Measurements from ENCODE around the gene ARL5A.

DNA sequence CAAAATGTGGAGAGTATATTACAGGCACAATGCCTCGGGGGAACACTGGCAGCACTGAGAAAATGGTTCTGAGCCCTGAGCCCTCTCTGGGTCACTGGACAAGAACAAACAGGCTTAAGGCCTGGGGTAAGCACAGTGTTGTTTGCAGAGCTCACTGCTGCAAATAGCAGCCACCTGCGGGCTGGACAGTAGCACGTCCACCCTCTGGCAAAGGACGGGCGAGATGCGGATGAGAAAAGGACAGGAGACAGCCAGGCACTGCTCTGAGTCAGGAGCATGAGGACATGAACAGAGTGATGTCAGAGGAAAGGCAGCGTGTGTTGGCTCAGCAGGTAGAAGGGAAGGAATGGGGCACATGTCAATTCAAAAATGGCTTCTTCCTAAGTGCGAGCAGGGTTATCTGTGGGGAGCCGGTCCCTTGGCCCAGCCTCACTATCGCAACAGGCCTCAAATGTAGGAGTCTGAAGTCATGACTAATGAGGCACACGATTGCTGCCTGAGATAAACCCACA, 68.0 kb downstream of the ARL5A start:
- TF ChIP-seq TAF1 (IDR thresholded peaks at IDR 0.05; ENCODE audit: borderline replicate concordance, insufficient read depth, low read length) (no peak), REST (IDR thresholded peaks at IDR 0.05; ENCODE audit: insufficient read depth in 1 of 2, low read depth in 2 of 2, low read length in 2 of 2) (no peak), SIN3A (IDR thresholded peaks at IDR 0.05; ENCODE audit: borderline replicate concordance, insufficient read depth, low read length) (no peak), POLR2AphosphoS5 (IDR thresholded peaks at IDR 0.05; ENCODE audit: low read depth, low read length) (no peak)

All from PFSK-1 (cell line).